ENCODE measurements around the gene PPFIA1.

The PPFIA1 gene

GRCh38 chr11:70371241-70371640 lies 100.8 kb downstream of the PPFIA1 start:
- 0 out of 2 replicates have a peak, but pooled peaks cover 4% of the 10 kb centered on the region for H4K20me1 ChIP-seq (ENCODE audit: insufficient read depth, low read length)
- no peak overlapping the region for H3K9ac ChIP-seq (ENCODE audit: low read length)
- H3K9me3 ChIP-seq (ENCODE audit: insufficient read depth, low read length), result no peaks in the 10 kb centered on the region
- no peaks in the 10 kb centered on the region for H3K79me2 ChIP-seq (ENCODE audit: low read length)
- no peak overlapping the region for H3K4me3 ChIP-seq (ENCODE audit: low read length)
- no peak overlapping the region for H3K4me2 ChIP-seq (ENCODE audit: low read length)
- H3K27ac ChIP-seq (ENCODE audit: low read length), result no peak overlapping the region
- H3K36me3 ChIP-seq (replicated peaks; ENCODE audit: low read depth, low read length), result peaks cover 47% of the 10 kb centered on the region
- no peaks in the 10 kb centered on the region for H3K4me1 ChIP-seq (ENCODE audit: low read length)
- no peak overlapping the region for H2AFZ ChIP-seq (ENCODE audit: low read depth, low read length)
- TF ChIP-seq EZH2phosphoT487 (IDR thresholded peaks at IDR 0.05; ENCODE audit: low read depth), result no peak
- TF ChIP-seq, protein P1, sequence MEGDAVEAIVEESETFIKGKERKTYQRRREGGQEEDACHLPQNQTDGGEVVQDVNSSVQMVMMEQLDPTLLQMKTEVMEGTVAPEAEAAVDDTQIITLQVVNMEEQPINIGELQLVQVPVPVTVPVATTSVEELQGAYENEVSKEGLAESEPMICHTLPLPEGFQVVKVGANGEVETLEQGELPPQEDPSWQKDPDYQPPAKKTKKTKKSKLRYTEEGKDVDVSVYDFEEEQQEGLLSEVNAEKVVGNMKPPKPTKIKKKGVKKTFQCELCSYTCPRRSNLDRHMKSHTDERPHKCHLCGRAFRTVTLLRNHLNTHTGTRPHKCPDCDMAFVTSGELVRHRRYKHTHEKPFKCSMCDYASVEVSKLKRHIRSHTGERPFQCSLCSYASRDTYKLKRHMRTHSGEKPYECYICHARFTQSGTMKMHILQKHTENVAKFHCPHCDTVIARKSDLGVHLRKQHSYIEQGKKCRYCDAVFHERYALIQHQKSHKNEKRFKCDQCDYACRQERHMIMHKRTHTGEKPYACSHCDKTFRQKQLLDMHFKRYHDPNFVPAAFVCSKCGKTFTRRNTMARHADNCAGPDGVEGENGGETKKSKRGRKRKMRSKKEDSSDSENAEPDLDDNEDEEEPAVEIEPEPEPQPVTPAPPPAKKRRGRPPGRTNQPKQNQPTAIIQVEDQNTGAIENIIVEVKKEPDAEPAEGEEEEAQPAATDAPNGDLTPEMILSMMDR (IDR thresholded peaks at IDR 0.05; ENCODE audit: low read depth, low read length), result no peak
- H3K27me3 ChIP-seq (ENCODE audit: low read depth, low read length), result no peaks in the 10 kb centered on the region

DNA sequence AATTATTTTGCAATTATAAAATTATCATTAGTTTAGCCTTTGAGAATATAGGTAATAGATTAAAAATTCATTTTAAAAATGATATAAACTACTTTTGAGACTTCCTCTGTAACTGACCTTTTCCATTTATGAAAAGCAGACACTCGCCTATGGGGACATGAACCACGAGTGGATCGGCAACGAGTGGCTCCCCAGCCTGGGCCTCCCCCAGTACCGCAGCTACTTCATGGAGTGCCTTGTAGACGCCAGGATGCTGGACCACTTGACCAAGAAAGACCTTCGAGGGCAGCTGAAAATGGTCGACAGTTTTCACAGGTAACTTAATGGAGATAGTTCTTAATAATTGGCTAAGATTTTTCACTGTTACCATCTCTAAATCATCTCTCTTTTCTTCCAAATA lies 101.6 kb downstream of the PPFIA1 start:
- Histone ChIP-seq H3K27me3 (ENCODE audit: low read depth, low read length) (no peaks in the 10 kb centered on the region), H3K27ac (ENCODE audit: low read length) (no peak overlapping the region), H3K4me3 (ENCODE audit: low read length) (no peak overlapping the region), H3K9me3 (ENCODE audit: insufficient read depth, low read length) (no peaks in the 10 kb centered on the region), H4K20me1 (ENCODE audit: insufficient read depth, low read length) (0 out of 2 replicates have a peak, but pooled peaks cover 4% of the 10 kb centered on the region), H3K9ac (ENCODE audit: low read length) (no peak overlapping the region), H3K79me2 (ENCODE audit: low read length) (no peaks in the 10 kb centered on the region), H3K36me3 (replicated peaks; ENCODE audit: low read depth, low read length) (peaks cover 45% of the 10 kb centered on the region), H2AFZ (ENCODE audit: low read depth, low read length) (no peak overlapping the region), H3K4me2 (ENCODE audit: low read length) (no peak overlapping the region), H3K4me1 (ENCODE audit: low read length) (no peaks in the 10 kb centered on the region)
- no peak for TF ChIP-seq EZH2phosphoT487 (IDR thresholded peaks at IDR 0.05; ENCODE audit: low read depth)

DNA sequence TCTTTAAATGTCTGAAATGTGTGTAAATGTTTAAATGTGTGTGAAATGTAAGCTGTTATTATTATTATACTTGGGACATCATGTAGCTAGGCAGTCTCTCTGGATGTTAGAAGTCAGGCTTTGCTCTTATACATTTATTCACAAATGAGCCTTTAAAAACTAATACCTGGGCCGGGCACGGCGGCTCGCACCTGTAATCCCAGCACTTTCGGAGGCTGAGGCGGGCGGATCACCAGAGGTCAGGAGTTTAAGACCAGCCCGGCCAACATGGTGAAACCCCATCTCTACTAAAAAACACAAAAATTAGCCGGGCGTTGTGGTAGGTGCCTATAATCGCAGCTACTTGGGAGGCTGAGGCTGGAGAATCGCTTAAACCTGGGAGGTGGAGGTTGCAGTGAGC lies 106.1 kb downstream of the PPFIA1 start:
- no peak overlapping the region for H2AFZ ChIP-seq (ENCODE audit: low read depth, low read length)
- H3K27ac ChIP-seq (ENCODE audit: low read length), result no peak overlapping the region
- no peak for TF ChIP-seq EZH2phosphoT487 (IDR thresholded peaks at IDR 0.05; ENCODE audit: low read depth)
- TF ChIP-seq, protein P1 (IDR thresholded peaks at IDR 0.05; ENCODE audit: low read depth, low read length), result no peak
- no peaks in the 10 kb centered on the region for H3K27me3 ChIP-seq (ENCODE audit: low read depth, low read length)
- no peak overlapping the region for H3K4me2 ChIP-seq (ENCODE audit: low read length)
- H3K9ac ChIP-seq (ENCODE audit: low read length), result no peak overlapping the region
- peaks cover 17% of the 10 kb centered on the region; the same call in 1 of the 2 replicates for H4K20me1 ChIP-seq (ENCODE audit: insufficient read depth, low read length)
- H3K36me3 ChIP-seq (replicated peaks; ENCODE audit: low read depth, low read length), result peaks cover 42% of the 10 kb centered on the region
- H3K79me2 ChIP-seq (ENCODE audit: low read length), result no peaks in the 10 kb centered on the region
- H3K9me3 ChIP-seq (ENCODE audit: insufficient read depth, low read length), result no peaks in the 10 kb centered on the region
- no peak overlapping the region for H3K4me3 ChIP-seq (ENCODE audit: low read length)
- H3K4me1 ChIP-seq (ENCODE audit: low read length), result peaks cover 36% of the 10 kb centered on the region

- Histone ChIP-seq H2AFZ (ENCODE audit: low read depth, low read length) (no peak overlapping the region), H4K20me1 (ENCODE audit: insufficient read depth, low read length) (peaks cover 26% of the 10 kb centered on the region), H3K4me2 (ENCODE audit: low read length) (no peak overlapping the region), H3K36me3 (replicated peaks; ENCODE audit: low read depth, low read length) (peaks cover 45% of the 10 kb centered on the region), H3K27ac (ENCODE audit: low read length) (no peak overlapping the region), H3K9me3 (ENCODE audit: insufficient read depth, low read length) (no peaks in the 10 kb centered on the region), H3K4me3 (ENCODE audit: low read length) (no peak overlapping the region), H3K79me2 (ENCODE audit: low read length) (no peaks in the 10 kb centered on the region), H3K27me3 (ENCODE audit: low read depth, low read length) (no peaks in the 10 kb centered on the region), H3K4me1 (ENCODE audit: low read length) (peaks cover 47% of the 10 kb centered on the region), H3K9ac (ENCODE audit: low read length) (no peak overlapping the region)
- TF ChIP-seq, protein P1 (IDR thresholded peaks at IDR 0.05; ENCODE audit: low read depth, low read length), result no peak
- TF ChIP-seq EZH2phosphoT487 (IDR thresholded peaks at IDR 0.05; ENCODE audit: low read depth), result no peak
Measured at GRCh38 chr11:70377645-70378044, 107.2 kb downstream of the PPFIA1 start.
